HG02623 (cell line): ENCODE measurements around the gene LRRC63.

Experiments used
- ATAC-seq: cut with Tn5 transposase; IDR thresholded peaks from one replicate; pipeline ENCODE4 v1.9.1; 2021; ENCODE audit warnings: moderate library complexity; ENCODE audit not compliant: unreplicated experiment

The LRRC63 gene

DNA sequence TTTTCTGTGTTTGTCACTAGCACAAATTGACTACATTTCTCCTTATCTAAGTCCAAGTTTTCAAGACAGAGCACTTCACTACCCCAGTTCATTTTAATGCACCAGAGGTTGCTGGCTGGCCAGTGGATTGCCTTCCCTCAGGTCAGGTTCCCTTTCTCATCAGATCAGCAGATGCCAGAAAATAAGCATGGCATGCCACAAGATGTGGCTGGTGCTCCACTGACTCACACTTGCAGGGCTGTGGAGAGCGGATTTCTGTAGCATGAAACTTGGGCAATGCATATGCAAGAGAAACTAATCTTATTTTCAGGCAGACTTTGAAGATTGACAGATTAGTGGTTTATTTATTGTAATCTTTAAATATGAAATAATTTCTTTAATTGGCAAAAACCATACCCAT, 95.8 kb downstream of the LRRC63 start:
- no peak for ATAC-seq

DNA sequence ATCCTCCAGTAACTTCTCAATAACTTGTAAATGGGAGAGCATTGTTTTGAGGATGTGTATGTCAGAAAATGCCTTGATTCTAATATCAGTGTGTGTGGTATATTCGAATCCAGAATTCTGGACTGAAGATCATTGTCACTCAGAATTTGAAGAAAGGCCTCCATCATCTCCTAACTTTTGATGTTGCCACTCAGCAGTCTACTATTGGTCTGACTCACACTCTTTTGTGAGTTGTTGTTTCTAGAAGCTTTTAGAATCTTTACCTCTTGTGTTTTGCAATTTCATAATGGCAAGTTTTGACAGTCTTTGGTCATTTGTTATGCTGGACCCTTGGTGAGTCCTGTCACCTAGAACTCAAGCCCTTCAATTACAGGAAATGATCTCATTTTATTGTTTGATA, 98.3 kb downstream of the LRRC63 start:
- no peak for ATAC-seq

DNA sequence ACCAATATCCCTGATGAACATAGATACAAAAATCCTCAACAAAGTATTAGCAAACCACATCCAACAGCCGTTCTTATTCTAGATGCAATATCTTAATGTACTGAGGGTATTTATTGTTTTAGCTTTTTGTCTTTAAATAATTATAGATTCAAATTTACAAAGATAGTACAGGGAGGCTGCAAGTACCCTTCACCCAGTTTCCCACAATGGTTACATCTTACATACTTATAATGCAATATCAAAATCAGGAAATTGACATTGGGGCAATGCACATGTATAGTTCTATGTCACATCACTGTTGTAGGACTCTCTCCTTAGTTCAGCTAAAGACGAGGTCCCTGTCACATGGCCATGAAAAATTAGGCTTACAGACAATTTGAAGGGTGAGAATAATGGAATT, 99.5 kb downstream of the LRRC63 start:
- ATAC-seq = no peak

DNA sequence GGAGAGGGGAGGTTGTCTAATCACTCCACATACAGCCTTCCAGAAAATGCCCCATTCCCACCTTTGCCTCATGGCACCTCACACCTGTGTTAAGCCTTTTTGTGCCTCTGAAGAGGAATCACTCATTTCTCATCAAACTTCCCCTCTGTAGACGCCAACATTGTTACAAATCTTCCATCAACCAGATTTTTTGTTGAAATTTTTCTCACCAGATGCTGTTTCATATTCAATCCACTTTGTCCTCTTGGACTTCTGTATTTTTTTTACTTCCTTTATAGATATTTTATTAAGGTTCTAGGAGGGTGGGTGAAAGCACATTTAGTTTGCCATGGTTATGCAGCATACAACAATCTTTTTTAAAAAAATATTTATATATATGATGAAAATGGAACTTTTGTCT, 101.3 kb downstream of the LRRC63 start:
- ATAC-seq = no peak

DNA sequence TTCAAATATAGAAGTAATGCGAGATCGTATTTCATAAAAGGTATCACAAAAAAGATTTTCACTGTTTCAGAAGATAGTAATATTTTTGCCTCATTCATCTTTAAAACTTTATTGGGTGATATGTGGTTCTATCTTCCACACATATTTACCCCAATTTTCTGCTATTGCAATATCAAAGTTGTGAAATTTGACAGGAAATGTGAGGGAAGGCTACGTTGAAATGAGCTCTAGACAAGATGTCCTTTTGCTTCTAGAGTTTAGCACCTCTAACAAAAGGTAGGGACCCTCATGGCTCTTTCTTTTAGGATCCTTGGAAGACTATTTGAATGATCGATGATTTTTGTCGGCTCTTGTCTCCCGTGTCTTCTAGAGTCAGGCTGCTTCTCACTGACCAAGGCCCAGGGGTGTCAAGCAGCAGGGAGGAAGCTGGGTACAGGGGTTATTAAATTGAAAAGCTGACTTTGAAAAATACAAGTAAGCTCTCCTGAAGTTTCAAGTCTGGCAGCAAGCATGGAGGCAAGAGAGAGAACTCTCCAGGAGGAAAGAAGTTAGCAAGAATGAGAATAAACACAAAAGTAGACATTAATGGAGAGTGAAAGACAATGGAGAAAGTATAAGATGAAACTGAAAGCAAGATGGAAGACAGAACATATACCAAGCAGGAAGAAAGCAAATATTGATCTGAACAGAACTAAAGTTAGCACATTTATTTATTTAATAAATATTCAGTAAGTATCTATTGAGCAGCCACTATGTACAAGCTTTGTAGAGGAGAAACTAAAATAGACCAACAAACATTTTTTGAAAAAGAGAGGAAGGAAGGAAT, 101.9 kb downstream of the LRRC63 start:
- ATAC-seq = no peak

DNA sequence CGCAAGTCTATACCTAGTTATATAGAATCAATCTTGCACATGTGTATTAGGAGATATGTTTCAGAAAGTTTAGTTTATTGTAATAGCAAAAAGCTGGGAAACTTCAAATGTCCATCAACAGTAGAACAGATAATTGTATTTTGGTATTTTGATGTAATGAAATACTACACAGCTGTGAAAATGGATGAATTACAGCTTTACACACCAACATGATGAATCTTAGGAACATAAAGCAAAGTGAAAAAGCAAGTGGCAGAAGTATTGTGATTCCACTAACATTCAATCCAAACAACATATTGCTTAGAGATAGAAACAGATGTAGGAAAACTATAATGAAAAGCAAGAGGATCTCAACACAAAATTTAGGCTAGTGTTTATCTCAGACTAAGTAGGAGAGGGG, 102.9 kb downstream of the LRRC63 start:
- ATAC-seq = no peak

DNA sequence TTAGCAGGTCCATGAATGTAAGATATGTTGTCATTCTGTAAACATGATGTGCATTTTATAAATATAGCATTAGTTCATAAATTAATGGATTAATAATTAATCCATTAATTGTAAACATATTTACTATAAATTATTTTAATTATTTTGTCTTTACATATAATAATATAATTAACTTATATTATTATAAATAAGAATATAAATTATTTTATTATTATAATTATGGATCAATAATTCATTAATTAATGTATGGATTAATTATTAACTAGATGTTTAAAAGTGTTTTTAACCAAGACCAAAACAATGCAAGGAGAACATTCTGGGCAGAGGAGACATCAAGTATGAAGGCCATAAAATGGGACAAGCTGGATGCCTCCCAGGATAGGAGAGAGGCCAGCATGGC, 103.3 kb downstream of the LRRC63 start:
- ATAC-seq = no peak

DNA sequence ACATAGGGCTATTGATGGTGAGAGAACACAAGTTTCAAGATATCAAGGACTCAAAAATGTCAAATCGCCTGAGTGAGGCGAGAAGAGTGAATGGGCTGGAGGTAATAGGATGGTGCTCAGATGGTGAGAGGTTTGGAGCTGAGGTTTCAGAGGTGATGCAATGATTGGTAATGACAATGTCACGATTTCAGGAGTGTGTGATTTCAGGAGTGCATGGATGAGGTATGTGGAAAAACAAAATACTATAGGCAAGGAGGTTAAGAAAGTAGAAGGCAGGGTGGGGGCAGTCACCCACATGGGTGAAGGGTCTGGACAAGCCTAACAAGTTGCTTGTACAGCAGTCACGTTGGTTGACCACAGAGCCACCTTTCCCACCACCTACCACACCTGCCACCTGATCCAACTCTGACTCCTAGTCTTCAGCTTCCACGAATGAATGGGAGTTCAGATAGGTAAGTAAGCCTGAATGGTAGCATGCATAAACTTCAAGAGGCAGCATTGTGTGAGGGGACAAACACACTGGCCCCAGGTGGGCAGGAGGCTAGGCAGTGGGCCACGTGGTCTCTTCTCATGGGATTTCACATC, 103.9 kb downstream of the LRRC63 start:
- ATAC-seq = no peak

DNA sequence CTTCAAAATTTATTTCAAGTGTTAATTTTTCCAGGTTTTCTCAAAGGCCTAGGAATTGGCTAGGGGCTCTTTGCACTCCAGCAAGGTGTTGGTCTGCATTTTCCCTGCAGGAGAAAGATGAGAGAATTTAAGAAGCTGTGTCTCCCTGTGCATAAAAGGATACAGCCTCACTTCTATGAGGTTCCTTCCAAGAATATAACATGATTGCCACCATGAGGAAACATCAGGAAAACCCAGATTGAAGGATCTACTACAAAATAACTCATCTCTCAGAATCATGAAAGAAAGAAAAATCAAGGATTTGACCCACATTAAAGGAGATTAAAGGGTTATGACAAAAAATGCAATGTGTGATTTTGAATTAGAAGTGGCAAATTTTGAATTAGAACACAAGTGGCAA, 105.4 kb downstream of the LRRC63 start:
- no peak for ATAC-seq

DNA sequence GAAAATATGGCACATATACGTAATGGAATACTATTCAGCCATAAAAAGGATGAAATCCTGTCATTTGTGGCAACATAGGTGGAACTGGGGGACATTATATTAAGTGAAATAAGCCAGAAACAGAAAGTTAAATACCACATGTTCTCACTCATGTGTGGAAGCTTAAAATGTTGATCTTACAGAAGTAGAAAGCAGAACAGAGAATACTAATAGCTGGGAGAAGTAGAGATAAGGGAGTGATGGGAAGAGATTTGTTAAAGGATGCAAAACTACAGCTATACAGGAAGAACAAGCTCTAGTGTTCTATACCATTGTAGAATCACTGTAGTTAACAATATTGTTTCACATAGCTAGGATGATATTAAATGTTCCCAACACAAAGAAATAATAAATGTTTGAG, 107.3 kb downstream of the LRRC63 start:
- no peak for ATAC-seq

DNA sequence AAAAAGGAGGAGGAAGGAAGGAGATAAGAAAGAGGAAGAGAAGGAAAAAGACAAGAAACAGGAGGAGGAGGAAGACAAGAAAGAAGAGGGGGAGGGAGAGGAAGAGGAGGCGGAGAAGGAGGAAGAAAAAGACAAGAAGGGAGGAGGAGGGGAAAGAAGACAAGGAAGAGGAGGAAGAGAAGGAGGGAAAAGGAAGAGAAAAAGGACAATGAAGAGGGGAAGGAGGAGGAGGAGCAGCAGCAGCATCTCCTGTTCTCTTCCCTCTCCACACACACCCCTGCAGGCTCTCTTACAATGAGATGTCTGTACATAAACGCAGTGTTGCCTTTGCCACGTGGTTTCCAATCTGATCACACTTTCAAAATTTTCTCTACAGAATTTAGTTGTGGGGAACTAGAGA, 108.7 kb downstream of the LRRC63 start:
- no peak for ATAC-seq

DNA sequence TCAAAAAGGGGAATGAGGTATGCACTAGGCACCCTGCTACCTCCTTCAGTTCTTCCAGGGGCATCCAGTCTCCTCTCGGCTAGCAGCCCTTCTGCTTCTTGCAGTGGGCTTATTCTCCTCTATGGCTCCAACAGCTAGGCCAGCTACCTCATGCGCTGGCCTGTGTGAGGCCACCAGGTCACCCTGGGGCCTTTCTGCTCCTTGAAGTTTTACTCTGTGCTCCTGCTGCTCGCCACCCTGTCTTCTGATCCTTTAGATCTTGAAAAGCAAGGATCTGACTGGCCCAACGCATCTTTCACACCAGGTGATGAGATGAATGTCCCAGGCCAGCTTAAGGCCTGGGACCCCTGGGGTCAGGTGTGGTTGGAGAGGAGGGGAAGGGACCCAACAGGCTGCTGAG, 109.1 kb downstream of the LRRC63 start:
- ATAC-seq = no peak

DNA sequence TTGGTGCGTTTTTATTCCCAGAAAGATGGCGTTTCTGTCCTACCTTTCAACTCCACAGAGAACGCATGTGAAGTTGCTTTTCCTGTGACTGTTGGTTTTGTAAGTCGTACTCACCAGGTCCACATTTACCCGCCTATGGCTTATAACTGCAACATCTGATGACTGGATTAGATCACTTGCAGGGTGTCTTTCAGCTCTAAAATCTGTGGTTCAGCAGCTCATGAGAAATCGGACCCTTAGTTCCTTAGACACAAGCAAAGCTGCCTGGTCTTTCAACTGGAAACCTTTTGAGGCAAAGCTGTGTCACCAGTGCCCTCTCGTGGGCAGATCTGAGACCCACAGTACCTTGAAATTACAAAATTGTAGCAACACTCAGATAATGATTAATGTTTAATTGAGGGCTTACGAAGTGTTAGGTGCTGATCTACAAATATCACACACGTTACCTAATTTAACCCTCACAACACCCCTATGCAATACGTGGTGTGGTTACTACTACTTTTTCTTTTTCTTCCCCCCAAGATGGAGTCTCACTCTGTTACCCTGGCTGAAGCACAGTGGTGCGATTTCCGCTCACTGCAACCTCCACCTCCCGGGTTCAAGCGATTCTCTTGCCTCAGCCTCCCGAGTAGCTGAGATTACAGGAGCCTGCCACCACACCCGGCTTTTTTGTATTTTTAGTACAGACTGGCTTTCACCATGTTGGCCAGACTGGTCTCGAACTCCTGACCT, 109.9 kb downstream of the LRRC63 start:
- no peak for ATAC-seq

DNA sequence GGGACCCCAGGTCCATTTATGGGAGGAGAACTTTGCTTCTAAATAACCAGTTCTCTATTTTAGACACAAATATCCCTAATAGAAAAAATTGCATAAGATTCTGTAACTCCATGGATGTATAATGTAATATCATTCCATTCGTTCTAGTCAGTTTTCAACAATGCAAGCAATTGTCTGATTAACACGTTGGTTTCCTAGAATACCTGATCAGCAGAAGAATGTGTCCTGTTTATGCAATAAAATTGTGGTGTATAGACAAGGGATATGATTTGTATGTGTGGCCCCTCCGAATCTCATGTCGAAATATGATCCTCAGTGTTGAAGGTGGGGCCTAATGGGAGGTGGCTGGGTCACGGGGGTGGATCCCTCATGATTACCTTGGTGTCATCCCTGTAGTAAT, 113.2 kb downstream of the LRRC63 start:
- no peak for ATAC-seq
